Measurements from ENCODE around the gene ARRDC3.

ARRDC3 gene

DNA sequence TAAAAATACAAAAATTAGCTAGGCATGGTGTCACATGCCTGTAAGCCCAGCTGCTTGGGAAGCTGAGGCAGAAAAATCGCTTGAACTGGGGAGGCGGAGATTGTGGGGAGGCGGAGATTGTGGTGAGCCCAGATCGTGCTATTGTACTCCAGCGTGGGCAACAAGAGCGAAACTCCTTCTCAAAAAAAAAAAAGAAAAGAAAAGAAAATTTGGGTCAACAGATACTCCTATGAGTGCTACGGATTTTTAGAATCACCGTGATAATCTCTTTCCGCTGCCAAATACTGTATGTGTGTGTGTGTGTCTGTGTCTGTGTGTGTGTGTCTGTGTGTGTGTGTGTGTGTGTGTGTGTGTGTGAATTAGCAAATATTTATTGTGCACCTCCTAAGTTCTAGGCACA, 64.4 kb downstream of the ARRDC3 start:
- no peak overlapping the region for H3K4me2 ChIP-seq (ENCODE audit: low read length)
- no peak overlapping the region for H2AFZ ChIP-seq (ENCODE audit: low read depth, low read length)
- no peaks in the 10 kb centered on the region for H3K79me2 ChIP-seq (ENCODE audit: low read length)
- no peaks in the 10 kb centered on the region for H3K9me3 ChIP-seq (ENCODE audit: insufficient read depth, low read length)
- H3K27me3 ChIP-seq (ENCODE audit: low read depth, low read length) = no peaks in the 10 kb centered on the region
- no peak overlapping the region for H3K9ac ChIP-seq (ENCODE audit: low read length)
- peaks cover 12% of the 10 kb centered on the region for H3K4me1 ChIP-seq (ENCODE audit: low read length)
- no peak overlapping the region for H3K27ac ChIP-seq (ENCODE audit: low read length)
- H3K36me3 ChIP-seq (replicated peaks; ENCODE audit: low read depth, low read length) = no peaks in the 10 kb centered on the region
- no peaks in the 10 kb centered on the region for H4K20me1 ChIP-seq (ENCODE audit: insufficient read depth, low read length)
- H3K4me3 ChIP-seq (ENCODE audit: low read length) = no peak overlapping the region
- TF ChIP-seq CTCF (IDR thresholded peaks at IDR 0.05; ENCODE audit: low read depth, low read length) (no peak), EZH2phosphoT487 (IDR thresholded peaks at IDR 0.05; ENCODE audit: low read depth) (no peak)

Data from OCI-LY3 (cell line).